Measurements from ENCODE around the gene ITGAL. TPM values are rescaled to one million over a fixed set of nuclear protein-coding genes. Genes with fewer than 3 reads are reported as not detected.
A peak's percentile ranks its signal among the peaks of the same experiment; 100 is the strongest.
"Not testable (repeated sequence)": the region's sequence is repeated elsewhere in the genome, so short reads cannot be mapped to it uniquely, and the experiment has no call there.

Gene ITGAL
- total and polyA plus RNA-seq, 2 of the 13 experiments (the other 11 are each of a cell fraction or from before 2014, with no cell fraction given) = 0.86 to 1.2 TPM

DNA sequence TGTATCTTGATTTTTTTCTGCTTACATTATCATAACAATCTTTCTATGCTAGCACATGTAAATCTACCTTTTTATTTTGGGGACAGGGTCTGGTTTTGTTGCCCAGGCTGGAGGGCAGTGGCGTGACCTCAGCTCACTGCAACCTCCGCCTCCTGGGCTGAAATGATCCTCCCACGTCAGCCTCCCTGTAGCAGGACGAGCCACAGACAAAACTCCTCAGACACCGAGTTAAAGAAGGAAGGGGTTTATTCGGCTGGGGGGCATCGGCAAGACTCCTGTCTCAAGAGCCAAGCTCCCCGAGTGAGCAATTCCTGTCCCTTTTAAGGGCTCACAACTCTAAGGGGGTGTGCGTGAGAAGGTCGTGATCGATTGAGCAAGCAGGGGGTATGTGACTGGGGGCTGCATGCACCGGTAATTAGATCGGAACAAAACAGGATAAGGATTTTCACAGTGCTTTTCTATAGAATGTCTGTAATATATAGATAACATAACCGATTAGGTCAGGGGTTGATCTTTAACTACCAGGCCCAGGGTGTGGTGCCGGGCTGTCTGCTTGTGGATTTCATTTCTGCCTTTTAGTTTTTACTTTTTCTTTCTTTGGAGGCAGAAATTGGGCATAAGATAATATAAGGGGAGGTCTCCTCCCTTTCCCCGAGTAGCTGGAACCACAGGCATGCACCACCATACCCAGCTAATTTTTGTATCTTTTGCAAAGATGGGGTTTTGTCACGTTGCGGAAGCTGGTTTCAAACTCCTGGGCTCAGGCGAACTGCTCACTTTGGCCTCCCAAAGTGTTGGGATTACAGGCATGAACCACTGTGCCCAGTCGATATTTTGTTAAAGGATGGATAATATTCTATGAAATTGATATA is 19.6 kb upstream of the ITGAL start (continued):
- TF ChIP-seq LCORL (IDR thresholded peaks at IDR 0.05) = not testable (repeated sequence)
- TF ChIP-seq LCORL (CRISPR knock-in tag; IDR thresholded peaks at IDR 0.05) = 0 out of 2 replicates have a peak, but pooled peaks have one; percentile 43
- TF ChIP-seq ZNF18 (CRISPR knock-in tag; IDR thresholded peaks at IDR 0.05; ENCODE audit: insufficient replicate concordance) = peak; percentile 34
- 0 out of 2 replicates have a peak, but pooled peaks have one; percentile 12 for TF ChIP-seq KAT8 (CRISPR knock-in tag; IDR thresholded peaks at IDR 0.05)
- TF ChIP-seq, protein P1, sequence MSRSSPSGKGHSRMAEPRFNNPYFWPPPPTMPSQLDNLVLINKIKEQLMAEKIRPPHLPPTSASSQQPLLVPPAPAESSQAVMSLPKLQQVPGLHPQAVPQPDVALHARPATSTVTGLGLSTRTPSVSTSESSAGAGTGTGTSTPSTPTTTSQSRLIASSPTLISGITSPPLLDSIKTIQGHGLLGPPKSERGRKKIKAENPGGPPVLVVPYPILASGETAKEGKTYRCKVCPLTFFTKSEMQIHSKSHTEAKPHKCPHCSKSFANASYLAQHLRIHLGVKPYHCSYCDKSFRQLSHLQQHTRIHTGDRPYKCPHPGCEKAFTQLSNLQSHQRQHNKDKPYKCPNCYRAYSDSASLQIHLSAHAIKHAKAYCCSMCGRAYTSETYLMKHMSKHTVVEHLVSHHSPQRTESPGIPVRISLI (CRISPR knock-in tag; IDR thresholded peaks at IDR 0.05; ENCODE audit: borderline replicate concordance) = peak; percentile 31; the same call in 1 of the 2 replicates
- 0 out of 2 replicates have a peak, but pooled peaks have one; percentile 18 for TF ChIP-seq ZNF280B (CRISPR knock-in tag; IDR thresholded peaks at IDR 0.05; ENCODE audit: borderline replicate concordance)
- 0 out of 2 replicates have a peak, but pooled peaks have one; percentile 49 for TF ChIP-seq SALL1 (CRISPR knock-in tag; IDR thresholded peaks at IDR 0.05)
- 0 out of 2 replicates have a peak, but pooled peaks have one; percentile 28 for TF ChIP-seq ZNF501 (CRISPR knock-in tag; IDR thresholded peaks at IDR 0.05)
- TF ChIP-seq, protein P2, sequence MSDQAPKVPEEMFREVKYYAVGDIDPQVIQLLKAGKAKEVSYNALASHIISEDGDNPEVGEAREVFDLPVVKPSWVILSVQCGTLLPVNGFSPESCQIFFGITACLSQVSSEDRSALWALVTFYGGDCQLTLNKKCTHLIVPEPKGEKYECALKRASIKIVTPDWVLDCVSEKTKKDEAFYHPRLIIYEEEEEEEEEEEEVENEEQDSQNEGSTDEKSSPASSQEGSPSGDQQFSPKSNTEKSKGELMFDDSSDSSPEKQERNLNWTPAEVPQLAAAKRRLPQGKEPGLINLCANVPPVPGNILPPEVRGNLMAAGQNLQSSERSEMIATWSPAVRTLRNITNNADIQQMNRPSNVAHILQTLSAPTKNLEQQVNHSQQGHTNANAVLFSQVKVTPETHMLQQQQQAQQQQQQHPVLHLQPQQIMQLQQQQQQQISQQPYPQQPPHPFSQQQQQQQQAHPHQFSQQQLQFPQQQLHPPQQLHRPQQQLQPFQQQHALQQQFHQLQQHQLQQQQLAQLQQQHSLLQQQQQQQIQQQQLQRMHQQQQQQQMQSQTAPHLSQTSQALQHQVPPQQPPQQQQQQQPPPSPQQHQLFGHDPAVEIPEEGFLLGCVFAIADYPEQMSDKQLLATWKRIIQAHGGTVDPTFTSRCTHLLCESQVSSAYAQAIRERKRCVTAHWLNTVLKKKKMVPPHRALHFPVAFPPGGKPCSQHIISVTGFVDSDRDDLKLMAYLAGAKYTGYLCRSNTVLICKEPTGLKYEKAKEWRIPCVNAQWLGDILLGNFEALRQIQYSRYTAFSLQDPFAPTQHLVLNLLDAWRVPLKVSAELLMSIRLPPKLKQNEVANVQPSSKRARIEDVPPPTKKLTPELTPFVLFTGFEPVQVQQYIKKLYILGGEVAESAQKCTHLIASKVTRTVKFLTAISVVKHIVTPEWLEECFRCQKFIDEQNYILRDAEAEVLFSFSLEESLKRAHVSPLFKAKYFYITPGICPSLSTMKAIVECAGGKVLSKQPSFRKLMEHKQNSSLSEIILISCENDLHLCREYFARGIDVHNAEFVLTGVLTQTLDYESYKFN (CRISPR knock-in tag; conservative IDR thresholded peaks at IDR 0.05) = peak; percentile 62
- TF ChIP-seq ZFX (CRISPR knock-in tag; IDR thresholded peaks at IDR 0.05; ENCODE audit: low read depth) = peak; percentile 57
- TF ChIP-seq PHF21A (CRISPR knock-in tag; IDR thresholded peaks at IDR 0.05) = 0 out of 2 replicates have a peak, but pooled peaks have one; percentile 47
- 0 out of 2 replicates have a peak, but pooled peaks have one; percentile 31 for TF ChIP-seq ZNF749 (CRISPR knock-in tag; IDR thresholded peaks at IDR 0.05; ENCODE audit: borderline replicate concordance)
